ENCODE results near the gene LCE7A. TPM values are rescaled to one million over a fixed set of nuclear protein-coding genes. Genes with fewer than 3 reads are reported as not detected.

Gene LCE7A
- total RNA-seq, 3 donors from 2014 or later: not detected

GRCh38 chr1:152860129-152860528, 333 bp downstream of the LCE7A start:
- Histone ChIP-seq H3K36me3 (no peaks in the 10 kb centered on the region), H3K4me3 (no peak overlapping the region), H3K27me3 (no peaks in the 10 kb centered on the region), H3K9me3 (no peaks in the 10 kb centered on the region), H3K27ac (no peak overlapping the region), H3K4me1 (no peaks in the 10 kb centered on the region)
- no peak for DNase-seq (ENCODE audit: low spot score in 2 of 2)
- intact Hi-C loops (cut with DNase I; ENCODE audit: low total_unique reads): no loop called here
- TF ChIP-seq CTCF (IDR thresholded peaks at IDR 0.05): no peak
- TF ChIP-seq POLR2A (IDR thresholded peaks at IDR 0.05): no peak
- TF ChIP-seq POLR2AphosphoS5 (IDR thresholded peaks at IDR 0.05): no peak

- no peaks in the 10 kb centered on the region for H3K27me3 ChIP-seq
- DNase-seq (ENCODE audit: low spot score in 2 of 2): no peak
- H3K36me3 ChIP-seq: no peaks in the 10 kb centered on the region
- no peaks in the 10 kb centered on the region for H3K4me1 ChIP-seq
- H3K9me3 ChIP-seq: no peaks in the 10 kb centered on the region
- intact Hi-C loops (cut with DNase I; ENCODE audit: low total_unique reads): no loop called here
- H3K4me3 ChIP-seq: no peak overlapping the region
- TF ChIP-seq POLR2AphosphoS5 (IDR thresholded peaks at IDR 0.05): no peak
- no peak for TF ChIP-seq POLR2A (IDR thresholded peaks at IDR 0.05)
- no peak for TF ChIP-seq CTCF (IDR thresholded peaks at IDR 0.05)
- no peak overlapping the region for H3K27ac ChIP-seq
These were observed 1.6 kb downstream of the LCE7A start for GRCh38 chr1:152861374-152861773.

GRCh38 chr1:152864443-152864842, 4.6 kb downstream of the LCE7A start:
- intact Hi-C loops (cut with DNase I; ENCODE audit: low total_unique reads): no loop called here
- no peak for DNase-seq (ENCODE audit: low spot score in 2 of 2)
- H3K27ac ChIP-seq: no peak overlapping the region
- H3K27me3 ChIP-seq: no peaks in the 10 kb centered on the region
- H3K4me1 ChIP-seq: no peaks in the 10 kb centered on the region
- no peak overlapping the region for H3K4me3 ChIP-seq
- TF ChIP-seq CTCF (IDR thresholded peaks at IDR 0.05) (no peak), POLR2A (IDR thresholded peaks at IDR 0.05) (no peak), POLR2AphosphoS5 (IDR thresholded peaks at IDR 0.05) (no peak)
- H3K9me3 ChIP-seq: no peaks in the 10 kb centered on the region
- H3K36me3 ChIP-seq: no peaks in the 10 kb centered on the region

GRCh38 chr1:152866321-152866720, 6.5 kb downstream of the LCE7A start:
- intact Hi-C loops (cut with DNase I; ENCODE audit: low total_unique reads): no loop called here
- Histone ChIP-seq H3K36me3 (no peaks in the 10 kb centered on the region), H3K4me3 (no peak overlapping the region), H3K9me3 (no peaks in the 10 kb centered on the region), H3K4me1 (no peaks in the 10 kb centered on the region), H3K27ac (no peak overlapping the region), H3K27me3 (no peaks in the 10 kb centered on the region)
- TF ChIP-seq POLR2AphosphoS5 (IDR thresholded peaks at IDR 0.05): no peak
- no peak for TF ChIP-seq POLR2A (IDR thresholded peaks at IDR 0.05)
- TF ChIP-seq CTCF (IDR thresholded peaks at IDR 0.05): no peak
- no peak for DNase-seq (ENCODE audit: low spot score in 2 of 2)

- no peaks in the 10 kb centered on the region for H3K4me1 ChIP-seq
- TF ChIP-seq POLR2A (IDR thresholded peaks at IDR 0.05): no peak
- TF ChIP-seq POLR2AphosphoS5 (IDR thresholded peaks at IDR 0.05): no peak
- peak; percentile 48 to 57 (median 55) for TF ChIP-seq CTCF (IDR thresholded peaks at IDR 0.05)
- no peak overlapping the region for H3K4me3 ChIP-seq
- H3K27ac ChIP-seq: no peak overlapping the region
- H3K36me3 ChIP-seq: no peaks in the 10 kb centered on the region
- H3K9me3 ChIP-seq: no peaks in the 10 kb centered on the region
- H3K27me3 ChIP-seq: no peaks in the 10 kb centered on the region
- intact Hi-C loops (cut with DNase I; ENCODE audit: low total_unique reads): no loop called here
- peak; percentile 44 to 55 for DNase-seq (ENCODE audit: low spot score in 2 of 2)
These were observed 10.1 kb downstream of the LCE7A start for GRCh38 chr1:152869808-152870419.

Measured in breast epithelium (tissue), 4 donors.